Measurements from ENCODE around the gene OR5V1. TPM values are rescaled to one million over a fixed set of nuclear protein-coding genes. Genes with fewer than 3 reads are reported as not detected.

OR5V1 gene
- not detected for total RNA-seq

GRCh38 chr6:29368765-29369164 is at the start of gene OR5V1:
Gene OR5V1 (minus strand): TSS chr6:29368865. CDS start chr6:29356195, 12,670 bp downstream.

GRCh38 chr6:29414588-29414987 is 45.9 kb upstream of the OR5V1 start, which contains the start of gene OR12D1:
Gene OR12D1 (plus strand): TSS chr6:29414928.

GRCh38 chr6:29395331-29395730 is 26.7 kb upstream of the OR5V1 start, which contains the start of gene OR12D2:
Gene OR12D2 (plus strand): TSS chr6:29395631. CDS start chr6:29396700, 1,069 bp downstream.

GRCh38 chr6:29375191-29375590 is 6.5 kb upstream of the OR5V1 start, which contains the start of gene OR12D3:
Gene OR12D3 (minus strand): TSS chr6:29375291. CDS start chr6:29375287, 4 bp downstream.

Other genes starting within 250 kb of the OR5V1 start
- 0.12 TPM for gene OR2J2, start 198.0 kb downstream of the OR5V1 start, total RNA-seq
- not detected for gene OR14J1, start 67.2 kb downstream of the OR5V1 start, total RNA-seq
- gene OR12D3, start 6.4 kb upstream of the OR5V1 start, total RNA-seq, result not detected
- gene OR12D2, start 26.8 kb upstream of the OR5V1 start, total RNA-seq, result not detected
- gene OR12D1, start 46.1 kb upstream of the OR5V1 start, total RNA-seq, result not detected
- gene OR10C1, start 70.4 kb upstream of the OR5V1 start, total RNA-seq, result not detected
- not detected for gene OR11A1, start 88.2 kb upstream of the OR5V1 start, total RNA-seq
- not detected for gene OR2H1, start 88.3 kb upstream of the OR5V1 start, total RNA-seq
- gene MAS1L, start 119.1 kb upstream of the OR5V1 start, total RNA-seq, result not detected
- gene UBD, start 190.9 kb upstream of the OR5V1 start, total RNA-seq, result 1.1 TPM
- not detected for gene OR2H2, start 216.3 kb upstream of the OR5V1 start, total RNA-seq